Stimulated activated CD4-positive, alpha-beta T cell treated with anti-CD3 and anti-CD28 coated beads, Interleukin-15, amount 100 ng/mL, for 1 hour (primary cell): ENCODE data around the gene SLC30A4.
"Not testable (repeated sequence)": the region's sequence is repeated elsewhere in the genome, so short reads cannot be mapped to it uniquely, and the experiment has no call there.

Experiments used
- DNase-seq, 2 donors: peaks; one replicate each; pipeline ENCODE4 v3.0.0-alpha.2; 2020; ENCODE audit warnings: low read depth in 1 of 2, low spot score in 1 of 2

Gene SLC30A4

GRCh38 chr15:45522328-45523165 is at the start of gene SLC30A4:
TSS of gene SLC30A4 (minus strand) at chr15:45522755. CDS start at chr15:45522354, 401 bp downstream.
- peak; percentile 36 to 47 for DNase-seq

GRCh38 chr15:45555934-45556608 is 33.5 kb upstream of the SLC30A4 start:
- DNase-seq: no peak

GRCh38 chr15:45551676-45552075 is 29.1 kb upstream of the SLC30A4 start:
- no peak for DNase-seq

- no peak for DNase-seq
These were observed 27.9 kb upstream of the SLC30A4 start for GRCh38 chr15:45550436-45550835.

GRCh38 chr15:45549541-45550220 is 27.1 kb upstream of the SLC30A4 start:
- DNase-seq: no peak

GRCh38 chr15:45548753-45549520 is 26.4 kb upstream of the SLC30A4 start:
- DNase-seq: no peak

GRCh38 chr15:45546789-45547188 is 24.2 kb upstream of the SLC30A4 start:
- no peak for DNase-seq

- no peak for DNase-seq
These were observed 21.9 kb upstream of the SLC30A4 start for GRCh38 chr15:45544266-45545023.

- DNase-seq: no peak
These were observed 20.5 kb upstream of the SLC30A4 start for GRCh38 chr15:45543051-45543450.

- DNase-seq: no peak
These were observed 18.0 kb upstream of the SLC30A4 start for GRCh38 chr15:45540531-45540930.

- no peak for DNase-seq
These were observed 17.1 kb upstream of the SLC30A4 start for GRCh38 chr15:45539680-45540079.

GRCh38 chr15:45536934-45537333 is 14.4 kb upstream of the SLC30A4 start:
- no peak for DNase-seq

- no peak for DNase-seq
These were observed 13.0 kb upstream of the SLC30A4 start for GRCh38 chr15:45535486-45536042.

- no peak for DNase-seq
These were observed 12.3 kb upstream of the SLC30A4 start for GRCh38 chr15:45534821-45535220.

GRCh38 chr15:45532892-45533291 is 10.3 kb upstream of the SLC30A4 start:
- not testable (repeated sequence) for DNase-seq

- DNase-seq: no peak
These were observed 7.1 kb upstream of the SLC30A4 start for GRCh38 chr15:45529613-45530012.

GRCh38 chr15:45527086-45527485 is 4.5 kb upstream of the SLC30A4 start:
- no peak for DNase-seq

GRCh38 chr15:45523166-45523460 is 558 bp upstream of the SLC30A4 start:
- no peak for DNase-seq

GRCh38 chr15:45521596-45522327 is 793 bp downstream of the SLC30A4 start:
- DNase-seq: no peak
